GM18519 (cell line): ENCODE data around the gene SNX6.
"Not testable (repeated sequence)": the region's sequence is repeated elsewhere in the genome, so short reads cannot be mapped to it uniquely, and the experiment has no call there.

Experiments
- ATAC-seq: cut with Tn5 transposase; IDR thresholded peaks from one replicate; pipeline ENCODE4 v1.9.1; 2021; ENCODE audit warnings: mild to moderate bottlenecking, moderate library complexity; ENCODE audit not compliant: unreplicated experiment, low FRiP score

SNX6 gene

DNA sequence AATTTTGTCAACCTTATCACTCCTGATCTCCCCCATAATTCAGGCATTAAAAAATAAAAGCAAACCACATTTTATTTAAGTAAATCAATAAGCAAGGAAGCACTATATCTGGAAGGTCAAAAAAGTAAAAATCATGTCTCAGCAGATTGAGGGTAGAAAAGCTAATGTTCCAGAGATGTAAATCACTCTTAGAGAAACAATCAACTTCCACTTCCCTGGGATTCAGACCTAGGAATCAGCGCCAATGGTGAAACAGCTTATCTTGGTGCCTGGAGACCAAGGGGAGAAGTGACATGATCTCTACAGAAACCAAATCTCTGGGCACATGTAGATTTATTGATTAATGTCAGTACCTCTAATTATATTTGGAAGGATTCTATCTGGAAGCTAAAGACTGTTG is 10.9 kb upstream of the SNX6 start:
- no peak for ATAC-seq

DNA sequence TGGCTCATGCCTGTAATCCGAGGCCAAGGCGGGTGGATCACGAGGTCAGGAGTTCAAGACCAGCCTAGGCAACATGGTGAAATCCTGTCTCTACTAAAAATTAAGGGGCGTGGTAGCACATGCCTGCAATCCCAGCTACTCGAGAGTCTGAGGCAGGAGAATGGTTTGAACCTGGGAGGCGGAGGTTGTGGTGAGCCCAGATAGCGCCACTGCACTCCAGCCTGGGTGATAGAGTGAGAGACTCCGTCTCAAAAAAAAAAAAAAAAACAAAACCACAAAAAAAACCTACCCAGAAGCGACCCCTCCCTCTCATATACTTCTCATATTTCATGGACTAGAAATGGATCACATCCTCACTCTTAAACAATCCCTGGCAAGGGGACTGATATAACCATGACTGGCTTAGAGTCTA is 4.4 kb upstream of the SNX6 start:
- not testable (repeated sequence) for ATAC-seq

DNA sequence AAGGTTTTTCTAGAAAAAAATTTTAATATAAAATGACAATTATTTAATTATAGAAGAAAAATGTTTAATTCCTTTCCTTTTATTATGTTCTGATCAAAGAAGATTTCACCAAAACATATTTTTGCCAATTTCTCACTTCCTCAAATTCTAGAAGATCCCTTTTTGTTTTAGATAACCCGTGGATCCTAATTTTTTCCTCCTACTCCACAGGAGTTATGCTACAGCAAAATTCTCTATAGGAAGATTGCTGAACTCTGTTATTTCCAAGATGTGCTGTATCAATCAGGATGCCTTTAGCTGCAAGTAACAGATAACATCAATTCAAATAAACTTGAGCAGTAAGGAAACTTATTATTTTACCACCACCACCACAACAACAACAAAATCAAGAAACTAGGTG is 3.8 kb upstream of the SNX6 start:
- no peak for ATAC-seq

DNA sequence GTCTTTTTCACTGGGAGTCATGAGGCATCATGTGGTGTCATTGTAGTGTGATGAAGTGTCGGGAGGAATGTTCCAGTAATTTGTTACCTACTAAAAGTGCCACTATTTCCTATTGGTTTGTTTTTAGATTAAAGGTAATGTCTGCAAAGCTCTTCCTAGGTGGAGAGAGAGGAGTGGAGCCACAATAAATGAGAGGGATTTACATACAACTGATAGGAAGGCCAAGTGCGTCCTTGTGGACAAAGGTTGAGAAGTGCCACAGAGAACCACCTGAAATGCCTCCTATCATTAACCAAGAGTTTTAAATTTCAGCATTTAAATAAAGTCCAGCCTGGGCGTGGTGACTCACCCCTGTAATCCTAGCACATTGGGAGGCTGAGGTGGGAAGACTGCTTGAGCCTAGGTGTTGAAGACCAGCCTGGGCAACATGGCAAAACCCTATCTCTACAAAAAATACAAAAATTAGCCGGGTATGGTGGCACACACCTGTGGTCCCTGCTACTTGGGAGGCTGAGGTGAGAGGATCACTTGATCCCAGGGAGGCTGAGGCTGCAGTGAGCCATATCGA is 2.5 kb upstream of the SNX6 start:
- ATAC-seq = no peak

DNA sequence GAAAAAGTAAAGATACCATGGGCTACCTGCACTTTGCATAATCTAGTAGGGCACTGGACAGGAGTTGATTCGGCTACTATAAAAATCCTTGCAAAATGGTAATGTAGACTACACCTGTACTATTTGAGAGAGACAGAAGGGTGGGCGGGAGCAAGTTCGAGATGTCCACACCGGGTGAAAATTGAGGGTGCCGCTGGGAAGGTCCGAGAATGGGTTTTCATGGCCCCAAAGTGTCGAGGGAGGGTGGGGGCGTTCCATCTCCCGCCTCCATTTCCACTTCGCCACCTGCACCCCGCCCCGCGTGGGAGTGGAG is 648 bp downstream of the SNX6 start:
- no peak for ATAC-seq

DNA sequence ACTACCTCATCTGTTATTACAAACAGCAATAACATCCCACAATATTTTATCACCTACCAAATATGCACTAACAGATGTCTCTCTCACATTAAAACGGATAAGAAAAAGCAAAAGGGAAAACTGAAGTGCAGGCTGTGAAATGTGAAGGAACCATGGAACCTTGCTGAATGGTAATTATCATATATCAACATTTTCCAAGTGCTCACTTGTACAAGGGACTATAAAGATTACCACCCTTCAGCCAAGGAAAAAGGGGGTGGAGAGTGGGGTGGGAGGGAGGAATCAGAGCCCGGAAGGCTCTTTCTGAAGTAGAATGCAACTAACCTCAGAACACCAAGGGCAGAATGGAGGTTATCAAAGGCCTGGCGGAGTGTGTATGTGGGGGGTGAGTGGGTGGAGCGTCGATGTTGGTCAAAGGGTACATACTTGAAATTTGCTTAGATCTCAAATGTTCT is 1.2 kb downstream of the SNX6 start:
- ATAC-seq = no peak

DNA sequence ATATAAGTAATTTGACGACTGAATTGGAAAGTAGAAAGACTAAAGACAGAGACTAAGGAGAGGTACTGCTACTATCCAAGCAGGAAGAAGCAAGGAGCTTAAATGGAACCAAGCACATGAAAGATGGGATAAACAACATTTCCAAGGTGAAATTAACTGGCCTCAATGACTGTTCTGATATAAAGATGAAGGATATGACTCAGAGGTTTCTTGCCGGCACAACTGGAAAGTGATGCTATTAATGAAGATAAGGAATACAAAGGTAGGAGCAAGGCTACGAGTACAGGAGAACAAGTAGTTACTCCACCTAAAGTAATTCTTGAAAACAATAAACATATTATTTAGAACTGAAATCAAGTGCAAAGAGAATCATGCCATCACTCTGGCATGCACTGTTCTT is 6.4 kb downstream of the SNX6 start:
- no peak for ATAC-seq

DNA sequence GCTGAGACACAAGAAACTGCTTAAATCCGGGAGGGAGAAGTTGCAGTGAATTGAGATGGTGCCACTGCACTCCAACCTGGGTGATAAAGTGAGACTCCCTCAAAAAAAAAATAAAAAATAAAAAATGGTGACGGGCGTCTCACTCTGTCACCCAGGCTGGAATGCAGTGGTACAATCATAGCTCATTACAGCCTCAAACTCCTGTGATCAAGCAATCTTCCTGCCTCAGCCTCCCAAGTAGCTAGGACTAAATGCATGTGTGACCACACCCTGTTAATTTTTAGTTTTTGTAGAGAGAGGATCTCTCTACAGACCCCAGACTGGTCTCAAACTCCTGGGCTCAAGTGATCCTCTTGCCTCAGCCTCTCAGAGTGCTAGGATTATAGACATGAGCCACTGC is 9.1 kb downstream of the SNX6 start:
- no peak for ATAC-seq

DNA sequence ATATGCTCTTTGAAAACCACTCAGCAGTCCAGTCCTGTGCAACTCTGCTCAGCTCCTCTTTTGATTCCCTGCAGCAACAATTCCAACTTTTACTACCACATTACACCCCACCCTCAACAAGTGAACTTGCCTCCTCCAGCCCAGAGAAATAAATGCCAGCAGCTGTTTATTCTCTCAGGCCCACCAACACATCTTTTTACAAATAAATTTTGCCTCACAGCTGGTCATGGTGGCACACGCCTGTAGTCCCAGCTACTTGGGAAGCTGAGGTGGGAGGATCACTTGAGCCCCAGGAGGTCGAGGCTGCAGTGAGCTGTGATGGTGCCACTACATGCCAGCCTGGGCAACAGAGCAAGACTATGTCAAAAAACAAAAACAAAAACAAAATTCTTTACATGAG is 9.8 kb downstream of the SNX6 start:
- ATAC-seq = no peak

DNA sequence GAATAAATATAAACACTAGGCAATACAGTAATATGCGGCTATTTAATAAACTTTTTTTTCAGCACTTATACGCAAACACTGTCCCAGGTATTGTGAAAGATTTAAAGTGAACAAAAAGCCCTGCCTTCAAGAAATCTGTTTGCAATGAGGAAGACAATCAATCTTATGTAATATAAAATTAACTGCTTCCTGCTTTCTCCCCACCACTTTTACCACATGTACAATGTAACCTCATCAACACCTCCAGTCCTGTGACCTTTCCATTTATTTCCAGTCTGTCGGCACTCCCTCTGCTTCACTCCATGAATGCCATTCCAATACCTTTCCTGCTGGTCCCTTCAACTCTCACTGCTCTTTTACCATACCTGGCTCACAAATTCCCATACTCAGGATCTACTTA is 10.5 kb downstream of the SNX6 start:
- no peak for ATAC-seq

DNA sequence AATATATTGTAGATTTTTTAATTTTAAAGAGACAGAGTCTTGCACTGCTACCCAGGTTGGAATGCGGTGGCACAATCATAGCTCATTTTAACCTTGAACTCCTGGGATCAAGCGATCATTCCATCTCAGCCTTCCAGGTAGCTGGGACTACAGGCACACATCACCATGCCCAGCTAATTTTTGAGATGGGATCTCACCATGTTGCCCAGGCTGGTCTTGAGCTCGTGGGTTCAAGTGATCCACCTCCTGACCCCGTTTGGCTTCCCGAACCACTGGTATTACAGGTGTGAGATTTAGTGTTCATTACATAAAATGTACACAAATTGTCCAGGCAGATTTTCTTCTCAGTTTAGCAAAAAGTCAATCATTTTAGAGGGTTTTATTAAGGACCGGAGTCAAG is 13.6 kb downstream of the SNX6 start:
- no peak for ATAC-seq

DNA sequence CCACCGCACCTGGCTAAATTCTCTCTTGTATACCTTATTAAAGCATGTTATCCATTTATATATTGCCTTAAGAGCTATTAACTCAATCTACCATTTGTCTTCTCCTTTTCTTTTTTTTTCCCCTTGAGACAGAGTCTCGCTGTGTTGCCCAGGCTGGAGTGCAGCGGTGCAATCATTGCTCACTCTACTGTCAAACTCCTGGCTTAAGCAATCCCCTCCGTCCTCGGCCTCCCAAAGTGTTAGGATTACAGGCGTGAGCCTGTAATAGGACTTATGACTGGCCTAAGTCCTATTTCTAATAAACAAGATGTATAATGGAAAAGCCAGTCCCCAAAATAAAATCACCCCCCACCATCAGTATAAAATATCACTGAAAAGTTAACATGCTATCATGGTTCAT is 14.4 kb downstream of the SNX6 start:
- ATAC-seq = no peak

DNA sequence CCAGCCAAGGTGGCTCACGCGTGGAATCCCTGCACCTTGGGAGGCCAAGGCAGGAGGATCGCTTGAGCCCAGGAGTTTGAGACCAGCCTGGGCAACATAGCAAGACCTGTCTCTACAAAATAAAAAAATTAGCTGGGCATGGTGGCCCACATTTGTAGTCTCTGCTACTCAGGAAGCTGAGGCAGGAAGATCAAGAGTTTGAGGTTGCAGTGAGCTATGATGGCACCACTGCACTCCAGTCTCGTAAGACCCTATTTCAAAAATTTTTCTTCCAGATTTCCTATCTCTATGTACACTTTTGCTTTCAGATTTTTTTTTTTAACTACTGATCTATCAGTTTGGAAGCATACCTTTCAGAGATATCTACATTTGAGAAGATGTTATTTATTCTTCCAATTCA is 15.3 kb downstream of the SNX6 start:
- no peak for ATAC-seq

DNA sequence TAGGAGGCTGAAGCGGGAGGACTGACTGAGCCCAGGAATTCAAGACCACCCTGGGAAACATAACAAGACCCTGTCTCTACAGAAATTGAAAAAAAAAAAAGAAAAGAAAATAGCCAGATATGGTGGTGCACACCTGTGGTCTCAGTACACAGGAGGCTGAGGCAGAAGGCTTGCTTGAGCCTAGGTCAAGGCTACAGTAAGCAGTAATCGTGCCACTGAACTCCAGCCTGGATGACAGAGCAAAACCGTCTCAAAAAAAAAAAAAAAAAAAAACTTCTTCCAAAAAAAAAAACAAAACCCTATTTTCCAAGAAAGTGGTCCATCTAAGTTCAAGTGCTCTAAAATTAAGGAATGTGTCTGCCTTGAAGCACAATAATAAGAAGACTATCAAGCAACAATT is 19.8 kb downstream of the SNX6 start:
- ATAC-seq = no peak

DNA sequence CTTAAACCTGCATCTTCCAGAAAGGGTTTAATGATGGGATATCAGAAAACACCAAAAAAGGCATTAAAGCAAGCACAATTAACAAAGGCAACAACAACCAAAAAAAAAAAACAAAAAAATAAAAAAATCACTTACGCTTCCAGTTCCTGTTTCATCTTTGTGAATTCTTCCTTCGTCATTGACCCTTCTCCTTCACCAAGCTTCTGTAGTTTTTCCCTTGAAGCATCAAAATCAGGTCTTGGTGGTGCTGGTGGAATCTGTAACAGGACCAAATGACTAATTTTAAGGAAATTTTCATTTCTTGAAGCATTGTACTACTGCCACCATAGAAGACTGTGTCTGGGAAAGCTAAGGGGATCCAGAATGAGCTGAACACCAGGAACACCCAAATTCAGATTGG is 24.5 kb downstream of the SNX6 start:
- ATAC-seq = no peak

DNA sequence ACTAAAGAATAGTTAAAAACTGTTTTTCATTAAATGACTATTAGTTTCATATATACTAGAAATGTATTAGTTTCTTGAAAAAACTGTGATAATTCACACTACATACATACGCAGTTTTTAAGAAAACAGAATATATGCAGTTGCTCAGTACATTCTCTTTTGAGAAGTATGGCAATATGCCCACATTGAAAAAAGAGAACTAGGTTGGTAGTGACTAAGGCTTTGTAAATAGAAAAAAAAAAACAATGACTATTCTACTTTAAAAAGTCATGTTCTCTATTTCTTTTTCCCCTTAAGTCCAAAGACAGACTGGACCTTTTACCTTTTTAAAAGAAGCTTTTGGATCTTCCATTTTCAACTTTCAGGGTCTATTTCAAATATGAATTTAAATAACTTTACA is 25.0 kb downstream of the SNX6 start:
- no peak for ATAC-seq

DNA sequence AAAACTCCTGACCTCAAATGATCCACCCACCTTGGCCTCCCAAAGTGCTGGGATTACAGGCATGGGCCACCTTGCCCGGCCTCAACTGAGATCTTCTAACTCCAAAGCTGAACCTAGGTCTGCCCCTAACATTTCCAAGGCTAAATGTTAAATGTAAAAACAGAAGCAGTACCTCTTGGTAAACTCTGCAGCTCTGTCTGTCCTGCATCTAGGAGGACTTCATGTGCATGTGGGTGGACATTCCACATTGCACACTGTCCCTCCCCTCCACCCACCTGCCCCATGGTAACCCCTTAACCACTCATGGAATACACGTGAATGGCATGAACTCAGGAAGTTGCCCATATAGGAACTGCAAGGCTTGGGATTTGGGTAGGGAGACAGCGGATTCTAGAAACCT is 33.1 kb downstream of the SNX6 start:
- no peak for ATAC-seq

DNA sequence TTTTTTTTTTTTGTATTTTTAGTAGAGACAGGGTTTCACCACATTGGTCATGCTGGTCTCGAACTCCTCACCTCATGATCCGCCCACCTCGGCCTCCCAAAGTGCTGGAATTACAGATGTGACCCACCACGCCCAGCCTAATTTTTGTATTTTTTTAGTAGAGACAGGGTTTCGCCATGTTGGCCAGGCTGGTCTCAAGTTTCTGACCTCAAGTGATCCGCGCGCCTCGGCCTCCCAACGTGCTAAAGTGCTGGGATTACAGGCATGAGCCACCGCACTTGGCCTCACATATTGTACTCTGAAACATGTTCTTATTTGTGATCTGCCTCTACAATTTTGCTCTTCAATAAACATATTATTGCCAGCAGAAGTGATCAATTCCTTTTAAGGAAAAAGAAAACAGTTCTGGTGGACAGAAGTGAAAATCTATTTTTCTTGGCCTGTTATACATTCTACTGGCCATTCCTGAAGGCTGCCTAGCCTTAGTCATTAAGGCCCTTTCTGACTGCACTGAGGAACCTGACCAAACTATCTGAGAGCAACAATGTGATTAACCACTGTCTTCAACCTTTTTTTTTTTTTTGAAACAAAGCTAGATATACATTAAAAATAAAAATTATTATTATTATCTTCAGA is 36.1 kb downstream of the SNX6 start:
- ATAC-seq = no peak

DNA sequence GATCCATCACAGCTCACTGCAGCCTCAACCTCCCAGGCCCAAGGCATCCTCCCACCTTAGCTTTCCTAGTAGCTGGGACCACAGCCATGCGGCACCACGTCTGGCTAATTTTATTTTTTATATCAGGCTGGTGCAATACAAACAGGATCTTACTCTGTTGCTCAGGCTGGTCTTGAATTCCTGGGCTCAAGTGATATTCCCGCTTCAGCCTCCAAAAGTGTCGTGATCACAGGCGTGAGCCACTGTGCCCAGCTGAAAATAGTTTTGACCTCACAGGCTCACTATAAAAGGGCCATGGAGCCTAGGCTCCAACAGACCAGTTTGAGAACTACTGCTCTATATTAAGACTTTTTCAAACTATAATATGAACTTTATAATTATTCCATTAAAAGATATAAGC is 37.3 kb downstream of the SNX6 start:
- ATAC-seq = no peak

DNA sequence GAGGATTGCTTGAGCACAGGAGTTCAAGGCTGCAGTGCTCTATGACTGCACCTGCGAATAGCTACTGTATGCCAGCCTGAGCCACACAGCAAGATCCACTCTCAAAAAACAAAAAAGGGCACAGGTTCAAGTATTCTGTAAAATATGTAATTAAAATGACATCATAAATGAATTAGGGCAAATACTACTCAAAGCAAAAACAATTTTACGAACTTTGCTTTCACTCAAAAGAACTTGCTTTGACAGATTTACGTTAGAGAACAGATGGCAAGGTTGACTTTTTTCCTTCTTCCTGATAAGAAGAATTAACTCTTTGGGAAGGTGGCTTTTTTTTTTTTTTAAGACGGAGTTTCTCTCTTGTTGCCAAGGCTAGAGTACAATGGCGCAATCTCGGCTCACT is 46.4 kb downstream of the SNX6 start:
- no peak for ATAC-seq

DNA sequence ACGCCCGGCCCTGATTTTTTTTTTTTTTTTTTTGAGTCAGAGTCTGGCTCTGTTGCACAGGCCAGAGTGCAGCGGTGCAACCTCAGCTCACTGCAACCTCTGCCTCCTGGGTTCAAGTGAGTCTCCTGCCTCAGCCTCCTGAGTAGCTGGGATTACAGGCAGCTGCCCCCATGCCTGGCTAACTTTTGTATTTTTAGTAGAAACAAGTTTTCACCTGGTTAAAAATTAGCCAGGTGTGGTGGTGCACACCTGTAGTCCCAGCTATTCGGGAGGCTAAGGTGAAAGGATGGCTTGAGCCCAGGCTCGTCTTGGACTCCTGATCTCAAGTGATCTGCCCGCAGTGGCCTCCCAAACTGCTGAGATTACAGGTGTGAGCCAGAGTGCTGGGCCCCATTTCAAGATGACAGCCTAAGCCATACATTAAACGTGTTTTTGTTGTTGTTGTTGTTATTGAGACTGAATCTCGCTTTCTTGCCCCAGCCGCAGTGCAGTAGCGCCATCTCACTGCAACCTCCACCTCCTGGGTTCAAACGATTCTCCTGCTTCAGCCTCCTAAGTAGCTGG is 47.7 kb downstream of the SNX6 start:
- no peak for ATAC-seq

DNA sequence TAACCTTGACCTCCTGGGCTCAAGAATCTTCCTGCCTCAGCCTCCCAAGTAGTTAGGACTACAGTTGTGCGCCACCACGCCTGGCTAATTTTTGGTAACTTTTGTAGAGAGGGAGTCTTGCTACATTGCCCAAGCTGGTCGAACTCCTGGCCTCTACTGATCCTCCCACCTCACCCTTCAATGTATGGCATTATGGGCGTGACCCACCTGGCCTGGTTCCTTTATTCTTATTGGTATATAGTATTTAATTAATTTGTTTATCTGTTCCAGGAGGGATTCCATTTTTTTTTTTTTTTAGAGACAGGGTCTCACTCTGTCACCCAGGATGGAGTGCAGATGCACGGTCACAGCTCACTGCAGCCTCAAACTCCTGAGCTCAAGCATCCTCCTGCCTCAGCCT is 49.6 kb downstream of the SNX6 start:
- no peak for ATAC-seq

DNA sequence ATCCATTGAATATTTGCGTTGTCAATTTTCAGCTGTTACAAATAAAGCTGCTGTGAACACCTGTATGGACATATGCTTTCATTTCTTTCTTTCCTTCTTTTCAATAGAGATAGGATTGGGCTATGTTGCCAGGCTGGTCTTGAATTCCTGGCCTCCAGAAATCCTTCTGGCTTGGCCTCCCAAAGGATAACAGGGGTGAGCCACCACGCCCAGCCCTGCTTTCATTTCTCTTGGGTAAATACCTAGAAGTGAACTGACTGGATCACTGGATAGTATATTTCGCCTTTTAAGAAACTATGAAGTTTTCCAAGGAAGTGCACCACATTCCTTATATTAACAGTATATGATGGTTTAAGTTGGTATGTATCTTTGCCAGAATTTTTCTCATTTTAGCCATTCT is 58.2 kb downstream of the SNX6 start:
- ATAC-seq = no peak
